ENCODE results near the gene DCAF8L2.

DCAF8L2 gene

GRCh38 chrX:27575565-27575964, 14.6 kb upstream of the DCAF8L2 start:
- peak; percentile 10 for DNase-seq (ENCODE audit: low read depth, low spot score)
- in situ Hi-C loops (cut with HindIII; ENCODE audit: low sequenced_read_pairs) = no loop called here
- TF ChIP-seq CTCF (IDR thresholded peaks at IDR 0.05; ENCODE audit: low read depth, low read length) = no peak
- H3K4me3 ChIP-seq (ENCODE audit: low read depth, low read length) = no peak overlapping the region

GRCh38 chrX:27583976-27584375, 6.2 kb upstream of the DCAF8L2 start:
- no peak for DNase-seq (ENCODE audit: low read depth, low spot score)
- in situ Hi-C loops (cut with HindIII; ENCODE audit: low sequenced_read_pairs) = no loop called here
- H3K4me3 ChIP-seq (ENCODE audit: low read depth, low read length) = no peak overlapping the region
- TF ChIP-seq CTCF (IDR thresholded peaks at IDR 0.05; ENCODE audit: low read depth, low read length) = no peak

GRCh38 chrX:27591938-27592337, 1.8 kb downstream of the DCAF8L2 start:
- TF ChIP-seq CTCF (IDR thresholded peaks at IDR 0.05; ENCODE audit: low read depth, low read length) = no peak
- in situ Hi-C loops (cut with HindIII; ENCODE audit: low sequenced_read_pairs) = no loop called here
- DNase-seq (ENCODE audit: low read depth, low spot score) = no peak
- no peak overlapping the region for H3K4me3 ChIP-seq (ENCODE audit: low read depth, low read length)

- H3K4me3 ChIP-seq (ENCODE audit: low read depth, low read length) = no peak overlapping the region
- in situ Hi-C loops (cut with HindIII; ENCODE audit: low sequenced_read_pairs) = no loop called here
- DNase-seq (ENCODE audit: low read depth, low spot score) = no peak
- TF ChIP-seq CTCF (IDR thresholded peaks at IDR 0.05; ENCODE audit: low read depth, low read length) = no peak
Observed at GRCh38 chrX:27597508-27597907, 7.4 kb downstream of the DCAF8L2 start.

- no peak overlapping the region for H3K4me3 ChIP-seq (ENCODE audit: low read depth, low read length)
- DNase-seq (ENCODE audit: low read depth, low spot score) = no peak
- TF ChIP-seq CTCF (IDR thresholded peaks at IDR 0.05; ENCODE audit: low read depth, low read length) = no peak
- in situ Hi-C loops (cut with HindIII; ENCODE audit: low sequenced_read_pairs) = no loop called here
Observed at GRCh38 chrX:27598312-27598711, 8.2 kb downstream of the DCAF8L2 start.

- no peak overlapping the region for H3K4me3 ChIP-seq (ENCODE audit: low read depth, low read length)
- TF ChIP-seq CTCF (IDR thresholded peaks at IDR 0.05; ENCODE audit: low read depth, low read length) = no peak
- DNase-seq (ENCODE audit: low read depth, low spot score) = peak; percentile 36
- in situ Hi-C loops (cut with HindIII; ENCODE audit: low sequenced_read_pairs) = no loop called here
Observed at GRCh38 chrX:27599928-27600327, 9.8 kb downstream of the DCAF8L2 start.

- H3K4me3 ChIP-seq (ENCODE audit: low read depth, low read length) = no peak overlapping the region
- in situ Hi-C loops (cut with HindIII; ENCODE audit: low sequenced_read_pairs) = no loop called here
- TF ChIP-seq CTCF (IDR thresholded peaks at IDR 0.05; ENCODE audit: low read depth, low read length) = no peak
- no peak for DNase-seq (ENCODE audit: low read depth, low spot score)
Observed at GRCh38 chrX:27600686-27601085, 10.5 kb downstream of the DCAF8L2 start.
